IMR-90 (cell line): ENCODE results near the gene LRRC8B. TPM values are rescaled to one million over a fixed set of nuclear protein-coding genes. Genes with fewer than 3 reads are reported as not detected.

Source experiments
- ATAC-seq: fragments of 200-7000 bp; cut with Tn5 transposase; 2 replicates; pipeline ENCODE4 v1.9.1; 2020; ENCODE audit warnings: low read depth, mild to moderate bottlenecking, moderate library complexity
- BruUV-seq: library from RNA; stranded (reverse); fragments of 400-500 nt; replicated peaks from 2 replicates; lab custom pipeline; 2021; lab: Mats Ljungman, UMichigan
- CTCF ChIA-PET: fragments of 300-600 bp; formaldehyde crosslinking; extraction: SDS; loops from one replicate; lab custom pipeline; 2021; ENCODE audit warnings: antibody characterized with exemption; lab: Yijun Ruan, JAX
- POLR2A ChIA-PET: fragments of 300-600 bp; sonication (Branson Sonifier 250); formaldehyde crosslinking; loops from one replicate; lab custom pipeline; 2022; ENCODE audit warnings: antibody characterized with exemption; ENCODE audit not compliant: unreplicated experiment; lab: Charles Lee
- DNase-seq: peaks from one replicate; pipeline ENCODE4 v3.0.0; 2013
- H2AFZ ChIP-seq: replicated peaks from 2 replicates; pipeline ENCODE3; 2013; ENCODE audit warnings: low read length, mild to moderate bottlenecking; ENCODE audit not compliant: poor library complexity
- H2AK5ac ChIP-seq: 2 replicates; pipeline ENCODE4 v1.6.1; 2013; ENCODE audit warnings: low read depth, low read length, inconsistent platforms
- H2AK9ac ChIP-seq: replicated peaks from 2 replicates; pipeline ENCODE3; 2013; ENCODE audit warnings: mild to moderate bottlenecking, low read depth, low read length, moderate library complexity; ENCODE audit not compliant: poor library complexity
- H2BK120ac ChIP-seq: 2 replicates; pipeline ENCODE4 v1.6.1; 2013; ENCODE audit warnings: low read depth, low read length, inconsistent platforms
- H2BK15ac ChIP-seq: 3 replicates; pipeline ENCODE4 v1.6.1; 2013; ENCODE audit warnings: low read depth, low read length, inconsistent platforms
- H2BK20ac ChIP-seq: 2 replicates; pipeline ENCODE4 v1.6.1; 2013; ENCODE audit warnings: low read depth, mild to moderate bottlenecking, inconsistent platforms, low read length, moderate library complexity
- H2BK5ac ChIP-seq: 2 replicates; pipeline ENCODE4 v1.6.1; 2013; ENCODE audit warnings: mild to moderate bottlenecking, low read depth, low read length, inconsistent platforms; ENCODE audit not compliant: poor library complexity, severe bottlenecking
- H3K14ac ChIP-seq: replicated peaks from 2 replicates; pipeline ENCODE4 v1.6.1; 2013; ENCODE audit warnings: low read depth, low read length, inconsistent platforms
- H3K18ac ChIP-seq: 2 replicates; pipeline ENCODE4 v1.6.1; 2013; ENCODE audit warnings: low read depth, low read length, control low read depth
- H3K23ac ChIP-seq: 2 replicates; pipeline ENCODE4 v1.6.1; 2013; ENCODE audit warnings: low read depth, low read length, inconsistent platforms
- H3K27ac ChIP-seq: 2 replicates; pipeline ENCODE4 v1.5.1; 2013; ENCODE audit warnings: mild to moderate bottlenecking, control low read depth, low read length; ENCODE audit not compliant: insufficient read depth
- H3K27me3 ChIP-seq: 2 replicates; pipeline ENCODE4 v1.6.1; 2013; ENCODE audit warnings: low read length; ENCODE audit not compliant: control insufficient read depth, insufficient read depth
- H3K36me3 ChIP-seq: 2 replicates; pipeline ENCODE4 v1.6.1; 2013; ENCODE audit warnings: low read length, mixed read lengths; ENCODE audit not compliant: control insufficient read depth, insufficient read depth
- H3K4ac ChIP-seq: 2 replicates; pipeline ENCODE4 v1.6.1; 2013; ENCODE audit warnings: low read depth, low read length, inconsistent platforms
- H3K4me1 ChIP-seq: 2 replicates; pipeline ENCODE4 v1.6.1; 2013; ENCODE audit warnings: low read length, mixed read lengths; ENCODE audit not compliant: control insufficient read depth, insufficient read depth
- H3K4me2 ChIP-seq: 2 replicates; pipeline ENCODE4 v1.6.1; 2013; ENCODE audit warnings: low read depth, mild to moderate bottlenecking, control low read depth, low read length, moderate library complexity
- H3K4me3 ChIP-seq: 2 replicates; pipeline ENCODE4 v1.5.1; 2013; ENCODE audit warnings: low read depth, mild to moderate bottlenecking, control low read depth, low read length, moderate library complexity; ENCODE audit not compliant: insufficient read depth
- H3K56ac ChIP-seq: 2 replicates; pipeline ENCODE4 v1.6.1; 2013; ENCODE audit warnings: low read length, inconsistent platforms; ENCODE audit not compliant: insufficient read depth; ENCODE audit errors: extremely low read depth
- H3K79me1 ChIP-seq, 2 experiments: 2 replicates each; pipeline ENCODE4 v1.6.1; 2013; ENCODE audit warnings: low read length in 2 of 2, inconsistent platforms in 1 of 2, low read depth in 1 of 2
- H3K9ac ChIP-seq: 2 replicates; pipeline ENCODE4 v1.6.1; 2013; ENCODE audit warnings: low read depth, low read length, control low read depth
- H3K9me1 ChIP-seq: 2 replicates; pipeline ENCODE4 v1.6.1; 2013; ENCODE audit warnings: low read length, inconsistent platforms; ENCODE audit not compliant: insufficient read depth
- H3K9me3 ChIP-seq: 2 replicates; pipeline ENCODE4 v1.6.1; 2013; ENCODE audit warnings: low read length; ENCODE audit not compliant: control insufficient read depth, insufficient read depth
- H4K20me1 ChIP-seq: 2 replicates; pipeline ENCODE4 v1.6.1; 2013; ENCODE audit warnings: low read length, inconsistent platforms; ENCODE audit not compliant: insufficient read depth
- H4K5ac ChIP-seq: 2 replicates; pipeline ENCODE4 v1.6.1; 2013; ENCODE audit warnings: mild to moderate bottlenecking, low read depth, low read length, control low read depth
- H4K8ac ChIP-seq, 2 experiments: 2 replicates each; pipeline ENCODE4 v1.6.1; 2013; ENCODE audit warnings: low read depth in 2 of 2, low read length in 2 of 2, control low read depth in 1 of 2, inconsistent platforms in 1 of 2
- H4K91ac ChIP-seq: 2 replicates; pipeline ENCODE4 v1.6.1; 2013; ENCODE audit warnings: low read depth, low read length, inconsistent platforms; ENCODE audit not compliant: insufficient read depth
- BHLHE40 ChIP-seq: fragments of 150-350 bp; IDR thresholded peaks from 2 replicates; pipeline ENCODE4 v1.6.1; 2016; ENCODE audit warnings: mild to moderate bottlenecking, low read depth, low read length
- CEBPB ChIP-seq: IDR thresholded peaks from 2 replicates; pipeline ENCODE4 v1.6.1; 2012; ENCODE audit warnings: low read depth, low read length, improper control_type of control experiment
- CHD1 ChIP-seq: IDR thresholded peaks from 2 replicates; pipeline ENCODE4 v1.6.1; 2012; ENCODE audit warnings: low read depth, low read length, improper control_type of control experiment
- CTCF ChIP-seq: conservative IDR thresholded peaks from 2 replicates; pipeline ENCODE4 v1.5.1; 2012; ENCODE audit warnings: mild to moderate bottlenecking, low read depth, low read length, improper control_type of control experiment
- ELK1 ChIP-seq: fragments of 150-350 bp; IDR thresholded peaks from 2 replicates; pipeline ENCODE4 v1.6.1; 2016; ENCODE audit warnings: low read depth, mild to moderate bottlenecking, low read length, moderate library complexity, borderline replicate concordance
- FOS ChIP-seq: fragments of 150-350 bp; IDR thresholded peaks from 2 replicates; pipeline ENCODE4 v1.6.1; 2016; ENCODE audit warnings: low read depth, low read length
- MAZ ChIP-seq: IDR thresholded peaks from 2 replicates; pipeline ENCODE4 v1.6.1; 2012; ENCODE audit warnings: low read depth, mild to moderate bottlenecking, low read length, improper control_type of control experiment, moderate library complexity, borderline replicate concordance
- MXI1 ChIP-seq: IDR thresholded peaks from 2 replicates; pipeline ENCODE4 v1.6.1; 2012; ENCODE audit warnings: low read depth, mild to moderate bottlenecking, low read length, moderate library complexity, borderline replicate concordance
- POLR2A ChIP-seq: IDR thresholded peaks from 2 replicates; pipeline ENCODE4 v1.6.1; 2012; ENCODE audit warnings: mild to moderate bottlenecking, low read depth, low read length
- RAD21 ChIP-seq: IDR thresholded peaks from 2 replicates; pipeline ENCODE4 v1.6.1; 2012; ENCODE audit warnings: low read length, improper control_type of control experiment
- SMC3 ChIP-seq: fragments of 150-350 bp; IDR thresholded peaks from 2 replicates; pipeline ENCODE4 v1.6.1; 2016; ENCODE audit warnings: low read depth, mild to moderate bottlenecking, antibody characterized with exemption, low read length, moderate library complexity
- WGBS, 2 experiments: methylation state at CpG; one replicate each; pipeline versions ENCODE4 v1.1.5 to v1.1.7; 2013; ENCODE audit warnings: missing lambda C conversion rate in 2 of 2; ENCODE audit not compliant: insufficient read length in 1 of 2; ENCODE audit errors: extremely low coverage in 2 of 2; 5-methylcytosine and 5-hydroxymethylcytosine counted together
- dilution Hi-C: fragments of 300-500 bp; cut with HindIII; formaldehyde crosslinking; loops from one replicate; pipeline ENCODE4 v1.14.3; 2018; ENCODE audit warnings: low sequenced_read_pairs; ENCODE audit not compliant: unreplicated experiment
- in situ Hi-C: fragments of 300-500 bp; cut with MboI; formaldehyde crosslinking; loops from 3 replicates; pipeline ENCODE4 v1.14.3; 2019; ENCODE audit warnings: low sequenced_read_pairs, inconsistent platforms, mixed read lengths
- intact Hi-C: fragments of 100-400 bp; cut with micrococcal nuclease; formaldehyde crosslinking; loops from 2 replicates; pipeline ENCODE4 v1.10.0; 2022
- polyA plus RNA-seq, 3 experiments: library from polyadenylated mRNA; depleted of rRNA; stranded (reverse); fragments of >200 nt; gene quantifications; 2 replicates each; pipeline ENCODE4 v1.2.3, GENCODE V29; 2012; ENCODE audit warnings: low replicate concordance in 1 of 3
- total RNA-seq: library from RNA; depleted of rRNA; stranded (reverse); fragments of >200 nt; gene quantifications from 2 replicates; pipeline ENCODE4 v1.2.3, GENCODE V29; 2012

Gene LRRC8B
- total and polyA plus RNA-seq, 2 of the 4 experiments (the other 2 are of a cell fraction), result 0.74 to 1.8 TPM

DNA sequence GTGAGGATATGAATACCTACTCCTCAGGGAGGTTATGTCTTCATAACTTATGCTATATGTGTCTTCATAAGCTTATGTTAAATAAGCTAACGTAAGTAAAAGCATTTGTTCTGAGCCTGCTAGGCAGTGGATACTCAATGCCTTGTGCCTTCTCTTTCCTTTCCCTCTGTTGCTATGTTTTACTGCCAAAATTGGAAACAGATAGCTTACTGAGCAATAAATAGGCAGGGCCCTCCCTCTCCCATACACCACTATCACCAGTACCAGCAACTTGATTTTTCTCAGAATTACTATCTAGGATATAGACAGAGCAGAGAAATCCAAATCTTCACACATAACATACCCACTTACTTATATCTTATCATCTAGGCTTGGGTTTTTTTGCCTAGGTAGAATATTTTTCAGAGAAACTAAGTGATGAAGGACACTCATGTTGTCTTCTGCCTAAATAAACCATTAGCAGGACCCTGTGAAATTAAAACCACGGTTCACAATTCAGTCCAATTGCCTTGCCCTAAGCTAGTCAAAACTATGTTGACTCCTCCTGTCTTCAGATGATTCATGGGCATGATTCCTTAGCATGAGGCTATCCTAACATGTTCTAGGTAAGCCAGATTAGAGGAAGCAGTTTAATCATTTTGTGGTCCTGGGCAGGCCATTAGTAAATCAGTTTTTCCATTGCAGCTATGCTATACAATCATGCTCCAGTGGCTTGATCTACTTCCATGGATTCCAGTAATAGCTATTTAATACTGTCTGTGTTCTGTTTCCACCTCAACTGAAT, 92.4 kb downstream of the LRRC8B start:
- Histone ChIP-seq H3K4me3 (no peak overlapping the region), H3K27ac (no peak overlapping the region), H2BK5ac (no peak overlapping the region), H3K4ac (no peak overlapping the region), H2AK5ac (no peak overlapping the region), H2BK20ac (no peak overlapping the region), H3K18ac (no peak overlapping the region), H3K79me1 (no peaks in the 10 kb centered on the region; a peak in 1 of 4 replicates), H3K4me1 (no peaks in the 10 kb centered on the region), H3K23ac (no peak overlapping the region), H2BK120ac (no peak overlapping the region), H3K9me3 (no peaks in the 10 kb centered on the region), H4K5ac (no peak overlapping the region), H3K9ac (no peak overlapping the region), H3K4me2 (no peak overlapping the region), H3K9me1 (no peaks in the 10 kb centered on the region), H4K8ac (no peak overlapping the region), H2BK15ac (no peak overlapping the region), H2AK9ac (no peak overlapping the region), H3K27me3 (no peaks in the 10 kb centered on the region), H3K36me3 (no peaks in the 10 kb centered on the region), H2AFZ (no peak overlapping the region), H4K20me1 (no peaks in the 10 kb centered on the region), H4K91ac (no peak overlapping the region), H3K56ac (no peak overlapping the region), H3K14ac (no peak overlapping the region)
- intact Hi-C loops (no loop called here), in situ Hi-C loops (no loop called here), dilution Hi-C loops (no loop called here)
- DNase-seq, result no peak
- BruUV-seq, result no TSS peak
- CTCF ChIA-PET, result interaction anchor here (0.5 to 2.9 kb wide), 2 partner anchors 146 to 484 kb away, joined by 3 to 12 read pairs; no protein-coding TSS in a partner anchor
- ATAC-seq, result no peak
- TF ChIP-seq SMC3 (no peak), CEBPB (no peak), MAZ (no peak), CTCF (no peak), FOS (no peak), BHLHE40 (no peak), RAD21 (no peak), POLR2A (no peak), ELK1 (no peak), MXI1 (no peak), CHD1 (no peak)
- POLR2A ChIA-PET, result no interaction called here
- no CpG with 5 or more reads among the region's 2 CpGs for WGBS, 2 experiments
